SJCRH30 (cell line): ENCODE results near the gene IGF2BP1. TPM values are rescaled to one million over a fixed set of nuclear protein-coding genes. Genes with fewer than 3 reads are reported as not detected.

Experiments used
- DNase-seq, 2 experiments: peaks; one replicate each; pipeline ENCODE4 v3.0.0-alpha.2; 2015 to 2020
- H3K27ac ChIP-seq: fragments of 250-450 bp; sonication (Bioruptor Pico); 2 replicates; pipeline ENCODE4 v1.5.1; 2020; ENCODE audit warnings: mild to moderate bottlenecking, moderate library complexity
- H3K27me3 ChIP-seq: fragments of 250-450 bp; sonication (Bioruptor Pico); 2 replicates; pipeline ENCODE4 v1.5.1; 2020; ENCODE audit warnings: mild to moderate bottlenecking, moderate library complexity
- H3K36me3 ChIP-seq: fragments of 250-450 bp; sonication (Bioruptor Pico); 2 replicates; pipeline ENCODE4 v1.5.1; 2020; ENCODE audit warnings: mild to moderate bottlenecking, moderate library complexity
- H3K4me1 ChIP-seq: fragments of 250-450 bp; sonication (Bioruptor Pico); 2 replicates; pipeline ENCODE4 v1.5.1; 2020; ENCODE audit warnings: mild to moderate bottlenecking, moderate library complexity
- H3K4me3 ChIP-seq: fragments of 250-450 bp; sonication (Bioruptor Pico); 2 replicates; pipeline ENCODE4 v1.5.1; 2020; ENCODE audit warnings: mild to moderate bottlenecking, moderate library complexity
- H3K9me3 ChIP-seq: fragments of 250-450 bp; sonication (Bioruptor Pico); replicated peaks from 2 replicates; pipeline ENCODE4 v1.5.1; 2020; ENCODE audit warnings: mild to moderate bottlenecking, moderate library complexity
- total RNA-seq: library from RNA; depleted of rRNA; stranded (reverse); fragments of >200 nt; shearing (Covaris generic); gene quantifications from 2 replicates; pipeline ENCODE4 v1.2.3, GENCODE V29; 2014

Gene IGF2BP1
- total RNA-seq, 1 experiment from 2014 or later = 114 TPM

DNA sequence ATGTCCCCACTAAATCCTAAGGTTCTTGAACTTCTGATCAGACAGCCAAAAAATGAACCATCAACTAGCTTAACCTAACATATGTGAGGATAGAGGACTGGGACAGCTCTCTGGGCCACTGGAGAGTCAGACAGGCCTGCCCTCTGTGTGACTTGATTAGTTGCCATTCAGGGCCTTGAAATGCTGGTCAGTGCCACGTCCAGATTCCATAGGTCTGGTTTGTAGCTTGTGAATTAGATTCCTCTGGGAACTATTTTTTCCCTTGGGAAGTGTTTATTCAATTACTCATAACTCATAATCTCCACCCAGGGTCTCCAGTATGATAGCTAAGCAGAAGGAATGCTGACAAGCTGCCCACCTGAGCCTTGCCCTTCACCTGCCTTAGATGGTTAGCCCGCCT lies 48.2 kb downstream of the IGF2BP1 start:
- DNase-seq = no peak
- no peaks in the 10 kb centered on the region for H3K9me3 ChIP-seq
- H3K36me3 ChIP-seq = peaks cover 96% of the 10 kb centered on the region
- H3K4me1 ChIP-seq = no peaks in the 10 kb centered on the region
- H3K4me3 ChIP-seq = no peak overlapping the region
- H3K27ac ChIP-seq = no peak overlapping the region
- H3K27me3 ChIP-seq = no peaks in the 10 kb centered on the region

DNA sequence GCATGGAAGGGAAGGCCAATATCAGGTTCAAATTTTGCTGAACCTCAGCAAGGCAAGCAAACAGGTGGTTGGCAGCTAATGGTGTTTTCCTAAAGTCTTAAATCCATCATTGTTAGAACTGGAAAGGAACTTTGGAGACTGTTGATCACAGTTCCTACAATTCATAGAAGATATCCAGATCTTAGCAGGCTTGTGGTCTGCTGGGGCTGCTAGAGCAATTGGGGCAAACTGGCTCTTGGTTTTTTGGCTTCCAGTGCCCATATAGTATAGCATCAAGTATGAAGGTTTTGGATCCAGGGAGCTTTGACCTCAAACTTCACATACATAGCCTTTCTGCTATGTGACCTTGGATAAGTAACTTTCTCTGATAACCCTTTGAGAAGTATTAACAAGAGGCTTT lies 49.7 kb downstream of the IGF2BP1 start:
- H3K4me1 ChIP-seq = no peaks in the 10 kb centered on the region
- no peaks in the 10 kb centered on the region for H3K9me3 ChIP-seq
- H3K4me3 ChIP-seq = no peak overlapping the region
- H3K27me3 ChIP-seq = no peaks in the 10 kb centered on the region
- DNase-seq = no peak
- no peak overlapping the region for H3K27ac ChIP-seq
- H3K36me3 ChIP-seq = peaks cover 96% of the 10 kb centered on the region

DNA sequence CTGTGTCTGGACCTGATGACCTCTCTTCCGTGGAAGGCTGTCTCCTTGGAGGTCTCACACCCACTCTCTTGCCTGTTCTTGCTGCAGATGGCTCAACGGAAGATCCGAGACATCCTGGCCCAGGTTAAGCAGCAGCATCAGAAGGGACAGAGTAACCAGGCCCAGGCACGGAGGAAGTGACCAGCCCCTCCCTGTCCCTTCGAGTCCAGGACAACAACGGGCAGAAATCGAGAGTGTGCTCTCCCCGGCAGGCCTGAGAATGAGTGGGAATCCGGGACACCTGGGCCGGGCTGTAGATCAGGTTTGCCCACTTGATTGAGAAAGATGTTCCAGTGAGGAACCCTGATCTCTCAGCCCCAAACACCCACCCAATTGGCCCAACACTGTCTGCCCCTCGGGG lies 52.1 kb downstream of the IGF2BP1 start:
- Histone ChIP-seq H3K4me1 (no peaks in the 10 kb centered on the region), H3K4me3 (no peak overlapping the region), H3K27ac (no peak overlapping the region), H3K9me3 (no peaks in the 10 kb centered on the region), H3K36me3 (peaks cover 98% of the 10 kb centered on the region), H3K27me3 (no peaks in the 10 kb centered on the region)
- no peak for DNase-seq

DNA sequence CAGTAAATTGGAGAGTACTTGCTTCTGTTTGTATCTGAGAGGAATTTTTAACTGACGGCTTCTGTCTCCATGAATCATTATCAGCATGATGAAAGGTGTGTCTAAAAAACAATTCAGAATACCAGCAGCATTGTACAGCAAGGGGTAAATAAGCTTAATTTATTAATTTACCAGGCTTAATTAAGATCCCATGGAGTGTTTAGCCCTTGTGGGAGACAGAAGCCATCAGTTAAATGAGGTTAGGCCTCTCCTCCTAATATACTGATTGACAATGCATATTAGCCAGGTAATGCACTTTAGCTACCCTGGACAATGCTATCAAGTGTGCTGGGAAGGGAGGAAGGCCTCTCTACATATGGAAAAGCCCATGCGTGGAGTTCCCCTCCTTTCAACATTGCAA lies 53.4 kb downstream of the IGF2BP1 start:
- Histone ChIP-seq H3K27ac (no peak overlapping the region), H3K36me3 (peaks cover 92% of the 10 kb centered on the region), H3K4me3 (no peak overlapping the region), H3K4me1 (no peaks in the 10 kb centered on the region), H3K9me3 (no peaks in the 10 kb centered on the region), H3K27me3 (no peaks in the 10 kb centered on the region)
- no peak for DNase-seq

DNA sequence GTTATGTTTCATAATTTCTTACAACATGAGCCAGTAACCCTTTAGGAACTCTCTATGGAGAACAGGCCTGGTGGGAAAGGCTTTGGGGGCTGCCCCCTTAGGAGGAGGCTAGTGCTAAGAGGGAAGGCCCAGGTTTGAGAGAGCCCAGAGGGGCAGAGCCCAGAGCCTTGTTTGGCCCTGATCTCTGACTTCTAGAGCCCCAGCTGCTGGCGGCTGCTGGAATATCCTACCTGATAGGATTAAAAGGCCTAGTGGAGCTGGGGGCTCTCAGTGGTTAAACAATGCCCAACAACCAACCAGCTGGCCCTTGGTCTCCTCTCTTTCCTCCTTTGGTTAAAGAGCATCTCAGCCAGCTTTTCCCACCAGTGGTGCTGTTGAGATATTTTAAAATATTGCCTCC lies 54.1 kb downstream of the IGF2BP1 start:
- no peak for DNase-seq
- H3K27me3 ChIP-seq = no peaks in the 10 kb centered on the region
- no peaks in the 10 kb centered on the region for H3K9me3 ChIP-seq
- H3K27ac ChIP-seq = no peak overlapping the region
- no peak overlapping the region for H3K4me3 ChIP-seq
- H3K4me1 ChIP-seq = no peaks in the 10 kb centered on the region
- H3K36me3 ChIP-seq = peaks cover 90% of the 10 kb centered on the region

DNA sequence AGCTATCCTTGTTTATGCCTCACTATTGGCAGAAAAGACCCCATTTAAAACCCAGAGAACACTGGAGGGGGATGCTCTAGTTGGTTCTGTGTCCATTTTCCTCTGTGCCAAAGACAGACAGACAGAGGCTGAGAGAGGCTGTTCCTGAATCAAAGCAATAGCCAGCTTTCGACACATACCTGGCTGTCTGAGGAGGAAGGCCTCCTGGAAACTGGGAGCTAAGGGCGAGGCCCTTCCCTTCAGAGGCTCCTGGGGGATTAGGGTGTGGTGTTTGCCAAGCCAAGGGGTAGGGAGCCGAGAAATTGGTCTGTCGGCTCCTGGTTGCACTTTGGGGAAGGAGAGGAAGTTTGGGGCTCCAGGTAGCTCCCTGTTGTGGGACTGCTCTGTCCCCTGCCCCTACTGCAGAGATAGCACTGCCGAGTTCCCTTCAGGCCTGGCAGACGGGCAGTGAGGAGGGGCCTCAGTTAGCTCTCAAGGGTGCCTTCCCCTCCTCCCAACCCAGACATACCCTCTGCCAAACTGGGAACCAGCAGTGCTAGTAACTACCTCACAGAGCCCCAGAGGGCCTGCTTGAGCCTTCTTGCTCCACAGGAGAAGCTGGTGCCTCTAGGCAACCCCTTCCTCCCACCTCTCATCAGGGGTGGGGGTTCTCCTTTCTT lies 56.1 kb downstream of the IGF2BP1 start:
- no peaks in the 10 kb centered on the region for H3K4me1 ChIP-seq
- H3K27me3 ChIP-seq = no peaks in the 10 kb centered on the region
- H3K27ac ChIP-seq = no peak overlapping the region
- no peaks in the 10 kb centered on the region for H3K9me3 ChIP-seq
- no peak overlapping the region for H3K4me3 ChIP-seq
- peaks cover 75% of the 10 kb centered on the region for H3K36me3 ChIP-seq
- DNase-seq = no peak

DNA sequence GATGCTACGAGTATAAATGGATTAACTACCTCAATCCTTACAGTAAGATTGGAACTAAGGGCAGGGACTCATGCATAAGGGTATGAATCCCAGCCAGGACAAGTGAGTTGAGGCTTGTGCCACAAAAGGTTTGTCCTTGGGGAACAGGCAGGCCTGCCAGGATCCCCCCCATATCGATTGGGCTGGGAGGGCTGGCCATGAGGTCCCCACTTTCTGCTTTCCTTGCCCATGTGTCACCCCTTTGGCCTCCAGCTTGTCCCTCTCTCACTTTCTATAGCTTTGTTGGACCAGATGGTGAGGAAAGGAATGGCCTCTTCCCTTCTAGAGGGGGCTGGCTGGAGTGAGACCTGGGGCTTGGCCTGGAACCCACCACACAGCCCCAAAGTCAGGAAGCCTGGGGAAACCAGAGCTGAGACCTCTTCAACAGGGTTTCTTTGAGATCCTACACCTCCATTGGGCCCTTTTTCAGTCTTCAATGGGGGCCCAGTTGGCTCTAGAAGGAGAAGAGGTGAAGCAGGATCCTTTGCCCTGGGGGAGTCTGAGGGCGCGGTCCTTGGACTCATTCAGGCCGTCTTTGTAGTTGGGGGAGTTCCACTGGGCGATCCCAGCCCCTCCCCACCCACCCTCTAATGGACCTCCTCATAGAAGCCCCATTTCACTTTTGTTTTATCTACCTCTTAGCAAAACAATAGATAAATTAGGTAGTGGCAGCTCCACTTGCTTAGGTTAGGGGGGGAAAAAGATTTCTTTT lies 57.3 kb downstream of the IGF2BP1 start:
- Histone ChIP-seq H3K4me1 (no peaks in the 10 kb centered on the region), H3K27ac (no peak overlapping the region), H3K36me3 (peaks cover 63% of the 10 kb centered on the region), H3K27me3 (no peaks in the 10 kb centered on the region), H3K9me3 (no peaks in the 10 kb centered on the region), H3K4me3 (no peak overlapping the region)
- no peak for DNase-seq

DNA sequence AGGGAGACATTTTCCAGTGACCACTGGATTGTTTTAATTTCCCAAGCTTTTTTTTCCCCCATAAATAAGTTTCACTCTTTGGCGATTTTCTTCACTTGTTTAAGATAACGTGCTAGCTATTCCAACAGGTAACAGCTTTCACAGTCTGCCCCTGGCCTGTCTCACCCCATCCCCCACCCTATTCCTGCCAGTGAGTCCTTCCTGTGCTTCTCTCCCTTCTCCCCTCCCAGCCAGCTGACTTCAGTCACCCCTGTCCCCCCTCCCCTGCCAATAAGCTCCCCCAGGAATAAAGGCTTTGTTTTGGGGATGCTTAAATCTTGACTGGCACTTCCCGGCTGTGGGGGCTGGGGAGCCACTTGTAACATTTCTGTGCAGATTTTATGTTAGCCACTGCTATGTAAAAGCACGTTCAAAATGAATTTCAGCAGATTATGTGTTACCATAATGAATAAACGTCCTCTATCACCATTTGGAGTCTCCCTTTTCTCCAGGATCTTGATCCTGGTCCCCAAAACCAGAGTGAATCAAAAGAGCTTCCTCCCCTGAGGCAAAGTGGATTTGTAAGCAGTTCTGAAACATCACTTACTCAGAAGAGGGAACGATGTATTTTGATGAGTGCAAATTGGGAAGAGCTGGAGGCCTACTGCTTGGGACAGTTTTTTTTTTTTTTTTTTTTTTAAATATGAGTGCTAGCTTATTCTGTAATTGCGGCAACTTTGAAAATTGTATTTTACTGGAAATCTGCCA lies 58.2 kb downstream of the IGF2BP1 start:
- Histone ChIP-seq H3K9me3 (no peaks in the 10 kb centered on the region), H3K4me3 (no peak overlapping the region), H3K4me1 (no peaks in the 10 kb centered on the region), H3K27ac (no peak overlapping the region), H3K27me3 (no peaks in the 10 kb centered on the region), H3K36me3 (peaks cover 54% of the 10 kb centered on the region)
- no peak for DNase-seq

DNA sequence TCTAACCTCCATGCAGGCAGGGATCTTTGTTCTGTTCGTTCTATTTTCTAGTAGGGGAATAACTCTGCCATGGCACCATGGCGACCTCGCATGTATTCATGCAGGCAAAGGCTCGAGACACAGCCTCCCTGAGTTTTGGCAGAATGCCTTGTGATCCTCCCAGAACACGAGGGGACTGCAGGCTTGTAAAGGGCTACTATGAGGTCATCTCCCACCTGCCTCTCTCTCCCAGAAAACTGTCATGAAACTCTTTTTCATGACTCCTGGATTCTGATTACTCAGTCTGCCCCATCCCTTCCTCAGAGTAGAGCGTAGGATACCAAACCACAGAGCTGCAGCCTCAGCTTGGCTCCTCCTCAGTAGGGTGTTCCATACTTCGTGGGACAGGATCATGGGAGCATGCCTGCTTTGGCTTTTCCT lies 64.3 kb downstream of the IGF2BP1 start:
- H3K27ac ChIP-seq = no peak overlapping the region
- no peaks in the 10 kb centered on the region for H3K4me1 ChIP-seq
- H3K4me3 ChIP-seq = no peak overlapping the region
- no peaks in the 10 kb centered on the region for H3K9me3 ChIP-seq
- peak; percentile 56 to 67 for DNase-seq
- H3K27me3 ChIP-seq = no peaks in the 10 kb centered on the region
- H3K36me3 ChIP-seq = peaks cover 1% of the 10 kb centered on the region; the same call in 1 of the 2 replicates

DNA sequence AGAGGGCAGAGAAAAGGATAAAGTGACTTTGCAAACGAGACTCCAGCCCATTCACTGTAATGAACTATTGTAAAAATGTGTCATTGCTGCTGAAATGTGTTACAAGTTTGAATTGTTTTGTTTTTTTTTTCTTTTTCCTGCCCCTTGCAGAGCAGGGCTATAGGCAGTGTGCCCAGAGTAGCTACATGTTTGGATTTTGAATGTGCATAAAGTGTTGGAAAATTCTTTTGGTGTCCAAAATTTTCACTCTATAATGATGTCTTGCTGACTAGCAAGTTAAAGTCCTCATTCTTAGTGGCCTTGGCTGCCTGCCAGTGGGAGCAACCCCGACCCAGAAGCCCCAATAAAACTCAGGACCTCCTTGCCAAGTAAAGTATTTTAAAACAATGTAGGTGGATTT lies 66.5 kb downstream of the IGF2BP1 start:
- no peak for DNase-seq
- no peaks in the 10 kb centered on the region for H3K36me3 ChIP-seq
- H3K9me3 ChIP-seq = no peaks in the 10 kb centered on the region
- no peaks in the 10 kb centered on the region for H3K4me1 ChIP-seq
- no peak overlapping the region for H3K4me3 ChIP-seq
- H3K27me3 ChIP-seq = no peaks in the 10 kb centered on the region
- no peak overlapping the region for H3K27ac ChIP-seq

DNA sequence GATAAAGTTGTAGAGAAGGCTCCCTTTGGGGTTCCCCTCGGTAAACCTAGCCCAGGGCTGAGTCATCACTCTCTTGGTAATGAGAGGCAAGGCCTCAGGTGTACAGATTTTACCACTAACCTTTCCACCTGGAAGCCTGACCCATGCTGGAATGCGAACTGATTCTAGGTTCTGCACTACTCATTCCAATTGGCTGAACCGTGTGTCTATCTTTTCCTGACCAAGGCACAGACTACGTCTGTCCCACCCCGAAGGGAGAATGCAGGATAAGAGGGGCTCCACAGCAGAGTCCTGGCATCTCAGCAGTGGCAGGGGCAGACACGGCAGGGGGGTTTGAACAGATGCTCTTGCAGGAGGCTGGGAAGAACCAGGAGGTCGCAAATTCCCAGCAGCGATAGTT lies 70.0 kb downstream of the IGF2BP1 start:
- no peak overlapping the region for H3K4me3 ChIP-seq
- no peaks in the 10 kb centered on the region for H3K9me3 ChIP-seq
- H3K27ac ChIP-seq = no peak overlapping the region
- no peaks in the 10 kb centered on the region for H3K36me3 ChIP-seq
- no peaks in the 10 kb centered on the region for H3K4me1 ChIP-seq
- no peaks in the 10 kb centered on the region for H3K27me3 ChIP-seq
- DNase-seq = no peak

DNA sequence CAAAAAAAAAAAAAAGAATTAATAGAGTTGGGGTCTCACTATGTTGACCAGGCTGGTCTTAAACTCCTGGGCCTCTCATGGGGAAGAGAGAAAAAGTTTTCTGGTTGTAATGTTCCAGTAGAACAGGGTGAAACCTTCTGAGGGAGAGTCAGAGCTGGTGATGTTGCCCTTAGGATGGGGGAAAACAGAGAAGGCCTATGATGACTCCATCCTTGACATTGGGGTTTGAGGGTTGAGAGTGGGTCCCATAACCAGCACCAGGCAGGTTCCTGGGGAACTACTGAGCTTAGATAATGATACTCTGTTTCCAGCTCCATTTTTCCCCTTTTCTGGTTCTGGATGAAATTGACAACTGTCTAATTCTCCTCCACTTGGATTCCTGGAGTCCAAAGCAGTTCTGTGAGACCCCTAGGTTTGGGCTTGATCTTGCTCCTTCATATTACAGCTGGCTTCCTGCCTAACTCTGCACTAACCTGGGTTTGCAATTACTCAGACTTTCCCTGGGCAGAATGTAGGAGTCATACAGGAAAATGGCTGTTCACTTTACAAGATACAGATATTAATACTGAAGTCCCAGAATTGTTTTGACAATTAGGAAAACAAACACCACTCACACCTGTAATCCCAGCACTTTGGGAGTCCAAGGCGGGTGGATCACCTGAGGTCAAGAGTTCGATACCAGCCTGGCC lies 72.5 kb downstream of the IGF2BP1 start:
- Histone ChIP-seq H3K4me1 (no peaks in the 10 kb centered on the region), H3K9me3 (no peaks in the 10 kb centered on the region), H3K27me3 (no peaks in the 10 kb centered on the region), H3K36me3 (no peaks in the 10 kb centered on the region), H3K4me3 (no peak overlapping the region), H3K27ac (no peak overlapping the region)
- no peak for DNase-seq

DNA sequence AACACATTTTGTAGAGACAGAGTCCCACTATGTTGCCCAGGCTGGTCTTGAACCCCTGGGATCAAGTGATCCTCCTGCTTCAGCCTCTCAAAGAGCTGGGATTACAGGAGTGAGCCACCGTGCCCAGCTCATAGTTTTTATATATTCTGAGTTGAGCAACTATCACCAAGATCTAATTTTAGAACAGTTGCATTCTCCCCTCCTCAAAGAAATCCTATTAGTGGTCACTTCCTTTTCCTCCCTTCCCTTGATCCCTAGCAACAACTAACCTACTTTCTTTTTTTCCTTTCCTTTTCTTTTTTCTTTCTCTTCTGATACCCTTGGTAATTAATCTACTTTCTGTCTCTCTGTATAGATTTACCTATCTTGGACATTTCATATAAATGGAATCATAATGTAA lies 73.9 kb downstream of the IGF2BP1 start:
- no peaks in the 10 kb centered on the region for H3K4me1 ChIP-seq
- no peaks in the 10 kb centered on the region for H3K27me3 ChIP-seq
- H3K9me3 ChIP-seq = no peaks in the 10 kb centered on the region
- no peak overlapping the region for H3K4me3 ChIP-seq
- no peak overlapping the region for H3K27ac ChIP-seq
- no peak for DNase-seq
- H3K36me3 ChIP-seq = no peaks in the 10 kb centered on the region

DNA sequence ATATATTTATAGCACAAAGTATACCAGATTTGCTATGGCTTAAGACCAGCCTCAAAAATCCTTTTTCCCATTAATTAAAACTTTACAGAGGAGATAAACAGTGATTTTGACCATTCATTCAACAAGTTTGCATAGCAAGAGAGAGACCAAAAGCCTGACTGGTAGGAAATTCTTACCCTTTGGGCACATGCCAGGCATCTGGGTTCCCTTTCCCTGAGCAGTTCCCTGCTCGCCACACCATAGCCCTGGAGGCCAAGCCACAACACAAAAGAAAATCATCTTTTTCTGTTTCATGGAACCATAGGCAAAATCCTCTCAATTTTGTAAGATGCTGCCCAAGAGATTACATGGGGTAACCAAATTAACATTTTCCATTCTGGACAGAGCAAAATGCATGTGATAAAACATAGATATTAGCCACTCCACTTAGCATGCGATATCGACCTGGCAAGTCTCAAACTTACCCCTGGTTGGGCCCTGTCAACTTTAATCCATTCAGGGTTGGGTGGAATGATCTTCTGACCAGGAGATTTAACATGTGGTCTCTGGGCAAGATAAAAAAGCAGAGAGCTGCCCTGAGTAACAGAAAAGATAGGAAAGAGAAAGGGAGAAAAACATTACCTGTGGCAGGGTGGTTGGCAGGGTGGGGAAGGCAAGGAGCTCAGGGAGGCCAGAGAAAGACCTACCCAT lies 77.8 kb downstream of the IGF2BP1 start:
- no peak for DNase-seq
- Histone ChIP-seq H3K9me3 (no peaks in the 10 kb centered on the region), H3K27me3 (no peaks in the 10 kb centered on the region), H3K4me3 (no peak overlapping the region), H3K4me1 (no peaks in the 10 kb centered on the region), H3K36me3 (no peaks in the 10 kb centered on the region), H3K27ac (no peak overlapping the region)
